Keratinocyte (primary cell): ENCODE results near the gene ARMH3.

Experiments
- EZH2 ChIP-seq: IDR thresholded peaks from one replicate; pipeline ENCODE4 v1.6.1; 2012; ENCODE audit warnings: inconsistent platforms, mild to moderate bottlenecking, low read length, moderate library complexity
- TF ChIP-seq, protein P1 (sequence below), 3 experiments: IDR thresholded peaks in 1 of 3; conservative IDR thresholded peaks in 1 of 3; optimal IDR thresholded peaks in 1 of 3; 2 replicates in 2 of 3; 3 replicates in 1 of 3; pipeline versions ENCODE3 to v1.5.1; 2011; ENCODE audit warnings: low read length in 3 of 3, mild to moderate bottlenecking in 3 of 3, moderate library complexity in 2 of 3, control low read depth in 1 of 3, inconsistent platforms in 1 of 3; ENCODE audit not compliant: insufficient read depth in 2 of 3; ENCODE audit errors: extremely low read depth in 1 of 3

DNA sequence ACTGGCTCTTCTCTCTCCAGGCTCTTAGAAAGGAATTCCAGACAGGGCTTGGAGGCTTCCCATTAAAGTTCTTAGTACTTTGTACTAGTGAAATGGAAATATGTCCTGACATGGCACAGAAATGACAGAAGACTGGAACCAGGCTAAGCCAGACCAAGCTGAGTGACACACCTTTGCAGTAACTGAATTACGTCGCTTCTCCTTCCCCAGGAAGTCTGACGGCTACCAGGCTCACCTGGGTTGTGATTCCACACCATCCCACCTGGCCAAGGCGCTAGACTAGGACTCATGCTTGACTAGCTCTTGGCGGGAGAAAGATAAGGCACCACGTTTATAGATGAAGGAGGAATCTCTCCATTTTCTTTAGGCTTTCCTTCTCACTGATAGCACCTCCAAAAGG lies 161.7 kb downstream of the ARMH3 start:
- TF ChIP-seq, protein P1, sequence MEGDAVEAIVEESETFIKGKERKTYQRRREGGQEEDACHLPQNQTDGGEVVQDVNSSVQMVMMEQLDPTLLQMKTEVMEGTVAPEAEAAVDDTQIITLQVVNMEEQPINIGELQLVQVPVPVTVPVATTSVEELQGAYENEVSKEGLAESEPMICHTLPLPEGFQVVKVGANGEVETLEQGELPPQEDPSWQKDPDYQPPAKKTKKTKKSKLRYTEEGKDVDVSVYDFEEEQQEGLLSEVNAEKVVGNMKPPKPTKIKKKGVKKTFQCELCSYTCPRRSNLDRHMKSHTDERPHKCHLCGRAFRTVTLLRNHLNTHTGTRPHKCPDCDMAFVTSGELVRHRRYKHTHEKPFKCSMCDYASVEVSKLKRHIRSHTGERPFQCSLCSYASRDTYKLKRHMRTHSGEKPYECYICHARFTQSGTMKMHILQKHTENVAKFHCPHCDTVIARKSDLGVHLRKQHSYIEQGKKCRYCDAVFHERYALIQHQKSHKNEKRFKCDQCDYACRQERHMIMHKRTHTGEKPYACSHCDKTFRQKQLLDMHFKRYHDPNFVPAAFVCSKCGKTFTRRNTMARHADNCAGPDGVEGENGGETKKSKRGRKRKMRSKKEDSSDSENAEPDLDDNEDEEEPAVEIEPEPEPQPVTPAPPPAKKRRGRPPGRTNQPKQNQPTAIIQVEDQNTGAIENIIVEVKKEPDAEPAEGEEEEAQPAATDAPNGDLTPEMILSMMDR (optimal IDR thresholded peaks at IDR 0.05 in 1 of 3, IDR thresholded peaks at IDR 0.05 in 1 of 3, conservative IDR thresholded peaks at IDR 0.05 in 1 of 3; ENCODE audit: extremely low read depth in 1 of 3, insufficient read depth in 2 of 3, low read length in 3 of 3), result no peak
- no peak for TF ChIP-seq EZH2
